WERI-Rb-1 (cell line): Measurements from ENCODE around the gene MCRS1.

Experiments
- DNase-seq: peaks from one replicate; pipeline ENCODE4 v3.0.0-alpha.2; 2020
- H3K27ac ChIP-seq: fragments of 250-450 bp; sonication (Bioruptor Pico); 2 replicates; pipeline ENCODE4 v1.5.1; 2020; ENCODE audit warnings: mild to moderate bottlenecking, moderate library complexity
- H3K27me3 ChIP-seq: fragments of 250-450 bp; sonication (Bioruptor Pico); 2 replicates; pipeline ENCODE4 v1.5.1; 2021; ENCODE audit warnings: mild to moderate bottlenecking, low read depth, moderate library complexity; ENCODE audit not compliant: insufficient read depth, severe bottlenecking
- H3K36me3 ChIP-seq: fragments of 250-450 bp; sonication (Bioruptor Pico); 2 replicates; pipeline ENCODE4 v1.5.1; 2020; ENCODE audit warnings: mild to moderate bottlenecking, moderate library complexity
- H3K4me3 ChIP-seq: 2 replicates; pipeline ENCODE4 v1.5.1; 2011; ENCODE audit warnings: low read depth, mild to moderate bottlenecking, control low read depth, low read length
- H3K9me3 ChIP-seq: fragments of 250-450 bp; sonication (Bioruptor Pico); 2 replicates; pipeline ENCODE4 v1.5.1; 2021; ENCODE audit warnings: mild to moderate bottlenecking, moderate library complexity; ENCODE audit not compliant: severe bottlenecking
- CTCF ChIP-seq: IDR thresholded peaks from 2 replicates; pipeline ENCODE4 v1.5.1; 2011; ENCODE audit warnings: low read depth, mild to moderate bottlenecking, control low read depth, inconsistent platforms, low read length

The MCRS1 gene

GRCh38 chr12:49577589-49578315 lies 9.8 kb upstream of the MCRS1 start:
- H3K4me3 ChIP-seq = no peak overlapping the region
- TF ChIP-seq CTCF = no peak

GRCh38 chr12:49568442-49569162 lies 660 bp upstream of the MCRS1 start:
- Histone ChIP-seq H3K4me3 (peak overlapping the region; percentile 78), H3K27ac (peak overlapping the region; percentile 99), H3K9me3 (no peaks in the 10 kb centered on the region), H3K36me3 (peaks cover 41% of the 10 kb centered on the region), H3K27me3 (no peaks in the 10 kb centered on the region)
- TF ChIP-seq CTCF = no peak
- DNase-seq = no peak

More at GRCh38 chr12:49577589-49578315, 9.8 kb upstream of the MCRS1 start:
- Histone ChIP-seq H3K27ac (peak overlapping the region; percentile 92), H3K9me3 (no peaks in the 10 kb centered on the region), H3K27me3 (no peaks in the 10 kb centered on the region), H3K36me3 (peaks cover 20% of the 10 kb centered on the region)
- DNase-seq = no peak

GRCh38 chr12:49567302-49567610 lies 686 bp downstream of the MCRS1 start:
- H3K9me3 ChIP-seq = no peaks in the 10 kb centered on the region
- no peaks in the 10 kb centered on the region for H3K27me3 ChIP-seq
- no peak for TF ChIP-seq CTCF
- H3K4me3 ChIP-seq = peak overlapping the region; percentile 78
- DNase-seq = no peak
- H3K36me3 ChIP-seq = peaks cover 46% of the 10 kb centered on the region
- H3K27ac ChIP-seq = peak overlapping the region; percentile 99

- H3K27me3 ChIP-seq = no peaks in the 10 kb centered on the region
- peaks cover 49% of the 10 kb centered on the region for H3K36me3 ChIP-seq
- no peak overlapping the region for H3K27ac ChIP-seq
- H3K4me3 ChIP-seq = no peak overlapping the region
- no peak for DNase-seq
- no peak for TF ChIP-seq CTCF
- H3K9me3 ChIP-seq = no peaks in the 10 kb centered on the region
Observed at GRCh38 chr12:49566361-49566760, 1.6 kb downstream of the MCRS1 start.

- no peak overlapping the region for H3K4me3 ChIP-seq
- peak; percentile 3 for DNase-seq
- H3K27me3 ChIP-seq = no peaks in the 10 kb centered on the region
- no peaks in the 10 kb centered on the region for H3K9me3 ChIP-seq
- H3K36me3 ChIP-seq = peaks cover 55% of the 10 kb centered on the region
- no peak overlapping the region for H3K27ac ChIP-seq
- no peak for TF ChIP-seq CTCF
Observed at GRCh38 chr12:49565406-49566265, 2.3 kb downstream of the MCRS1 start.
